Measurements from ENCODE around the gene TEX10. TPM values are rescaled to one million over a fixed set of nuclear protein-coding genes. Genes with fewer than 3 reads are reported as not detected.

TEX10 gene
- total and polyA plus RNA-seq, 9 of the 15 experiments (the other 6 are each of a cell fraction or from before 2014, with no cell fraction given) = 27.8 to 60.0 (median 47.9) TPM

DNA sequence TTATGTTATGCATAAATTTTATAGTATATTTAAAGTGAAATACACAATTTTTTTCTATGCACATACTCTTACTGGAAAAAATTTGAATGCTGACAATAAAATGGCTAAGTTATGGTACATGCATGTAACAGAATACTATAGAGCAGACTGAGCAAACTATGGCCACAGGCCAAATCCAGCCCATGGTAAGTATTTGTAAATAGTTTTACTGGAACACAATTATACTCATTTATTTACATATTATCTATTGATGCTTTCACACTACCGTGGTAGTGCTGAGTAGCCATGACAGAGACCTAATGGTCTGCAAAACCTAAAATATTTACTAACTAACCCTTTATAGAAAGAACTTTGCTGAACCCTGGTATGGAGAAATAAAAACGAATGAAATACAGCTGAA lies 45.7 kb downstream of the TEX10 start (continued):
- TF ChIP-seq JUND (IDR thresholded peaks at IDR 0.05; ENCODE audit: borderline replicate concordance, low read depth, low read length) = no peak
- no peak for TF ChIP-seq JUND (tag; IDR thresholded peaks at IDR 0.05; ENCODE audit: borderline replicate concordance, low read depth, low read length)
- TF ChIP-seq ETV6 (IDR thresholded peaks at IDR 0.05; ENCODE audit: borderline replicate concordance in 1 of 2, low read depth in 2 of 2, low read length in 1 of 2) = no peak
- TF ChIP-seq ETV6 (CRISPR knock-in tag; IDR thresholded peaks at IDR 0.05; ENCODE audit: borderline replicate concordance) = no peak
- TF ChIP-seq ZNF57 (CRISPR knock-in tag; IDR thresholded peaks at IDR 0.05) = no peak
- TF ChIP-seq, protein P1, sequence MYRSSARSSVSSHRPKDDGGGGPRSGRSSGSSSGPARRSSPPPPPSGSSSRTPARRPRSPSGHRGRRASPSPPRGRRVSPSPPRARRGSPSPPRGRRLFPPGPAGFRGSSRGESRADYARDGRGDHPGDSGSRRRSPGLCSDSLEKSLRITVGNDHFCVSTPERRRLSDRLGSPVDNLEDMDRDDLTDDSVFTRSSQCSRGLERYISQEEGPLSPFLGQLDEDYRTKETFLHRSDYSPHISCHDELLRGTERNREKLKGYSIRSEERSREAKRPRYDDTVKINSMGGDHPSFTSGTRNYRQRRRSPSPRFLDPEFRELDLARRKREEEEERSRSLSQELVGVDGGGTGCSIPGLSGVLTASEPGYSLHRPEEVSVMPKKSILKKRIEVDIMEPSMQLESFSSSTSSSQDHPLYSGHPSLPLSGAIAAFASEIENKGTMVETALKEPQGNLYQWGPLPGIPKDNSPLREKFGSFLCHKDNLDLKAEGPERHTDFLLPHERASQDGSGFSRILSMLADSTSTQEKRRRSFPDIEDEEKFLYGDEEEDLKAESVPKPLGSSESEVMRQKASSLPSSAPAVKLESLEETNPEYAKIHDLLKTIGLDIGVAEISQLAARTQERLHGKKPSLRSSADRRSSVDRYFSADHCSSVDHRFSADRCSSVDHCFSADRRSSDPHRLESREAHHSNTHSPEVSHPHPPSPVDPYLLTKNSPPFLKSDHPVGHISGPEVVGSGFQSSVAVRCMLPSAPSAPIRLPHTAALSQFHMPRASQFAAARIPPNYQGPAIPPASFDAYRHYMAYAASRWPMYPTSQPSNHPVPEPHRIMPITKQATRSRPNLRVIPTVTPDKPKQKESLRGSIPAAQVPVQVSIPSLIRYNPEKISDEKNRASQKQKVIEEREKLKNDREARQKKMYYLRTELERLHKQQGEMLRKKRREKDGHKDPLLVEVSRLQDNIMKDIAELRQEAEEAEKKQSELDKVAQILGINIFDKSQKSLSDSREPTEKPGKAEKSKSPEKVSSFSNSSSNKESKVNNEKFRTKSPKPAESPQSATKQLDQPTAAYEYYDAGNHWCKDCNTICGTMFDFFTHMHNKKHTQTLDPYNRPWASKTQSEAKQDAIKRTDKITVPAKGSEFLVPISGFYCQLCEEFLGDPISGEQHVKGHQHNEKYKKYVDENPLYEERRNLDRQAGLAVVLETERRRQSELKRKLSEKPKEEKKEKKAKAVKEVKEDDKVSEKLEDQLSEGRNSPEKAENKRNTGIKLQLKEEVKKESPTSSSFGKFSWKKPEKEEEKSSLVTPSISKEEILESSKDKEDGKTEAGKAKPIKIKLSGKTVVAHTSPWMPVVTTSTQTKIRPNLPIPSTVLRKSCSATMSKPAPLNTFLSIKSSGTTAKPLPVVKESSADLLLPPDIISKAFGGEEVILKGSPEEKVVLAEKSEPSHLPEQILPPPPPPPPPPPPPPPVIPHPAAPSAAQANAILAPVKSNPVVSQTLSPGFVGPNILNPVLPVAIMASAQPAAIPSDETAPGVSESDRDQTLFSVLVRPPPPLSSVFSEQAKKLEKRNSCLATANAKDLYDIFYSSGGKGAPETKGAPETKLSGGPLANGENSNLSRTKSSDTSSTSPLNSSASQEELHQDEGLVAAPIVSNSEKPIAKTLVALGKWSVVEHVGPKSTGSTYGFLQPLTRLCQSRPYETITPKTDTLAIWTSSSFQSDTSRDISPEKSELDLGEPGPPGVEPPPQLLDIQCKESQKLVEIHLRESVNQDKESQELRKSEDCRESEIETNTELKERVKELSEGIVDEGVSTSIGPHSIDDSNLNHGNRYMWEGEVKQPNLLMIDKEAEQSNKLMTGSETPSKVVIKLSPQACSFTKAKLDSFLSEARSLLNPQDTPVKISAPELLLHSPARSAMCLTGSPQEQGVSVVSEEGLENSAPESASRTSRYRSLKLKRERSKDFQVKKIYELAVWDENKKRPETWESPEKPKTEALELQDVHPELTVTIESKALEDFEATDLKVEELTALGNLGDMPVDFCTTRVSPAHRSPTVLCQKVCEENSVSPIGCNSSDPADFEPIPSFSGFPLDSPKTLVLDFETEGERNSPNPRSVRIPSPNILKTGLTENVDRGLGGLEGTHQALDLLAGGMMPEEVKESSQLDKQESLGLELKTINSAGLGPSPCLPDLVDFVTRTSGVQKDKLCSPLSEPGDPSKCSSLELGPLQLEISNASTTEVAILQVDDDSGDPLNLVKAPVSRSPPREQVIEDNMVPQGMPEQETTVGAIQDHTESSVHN (IDR thresholded peaks at IDR 0.05; ENCODE audit: borderline replicate concordance in 1 of 2, low read depth in 1 of 2) = no peak
- no peak for TF ChIP-seq ZNF23 (CRISPR knock-in tag; IDR thresholded peaks at IDR 0.05)
